Measurements from ENCODE around the gene PIGX. TPM values are rescaled to one million over a fixed set of nuclear protein-coding genes. Genes with fewer than 3 reads are reported as not detected.

The PIGX gene
- total and polyA plus RNA-seq, 2 of the 4 experiments (the other 2 are of a cell fraction): 9.4 to 14.5 TPM

DNA sequence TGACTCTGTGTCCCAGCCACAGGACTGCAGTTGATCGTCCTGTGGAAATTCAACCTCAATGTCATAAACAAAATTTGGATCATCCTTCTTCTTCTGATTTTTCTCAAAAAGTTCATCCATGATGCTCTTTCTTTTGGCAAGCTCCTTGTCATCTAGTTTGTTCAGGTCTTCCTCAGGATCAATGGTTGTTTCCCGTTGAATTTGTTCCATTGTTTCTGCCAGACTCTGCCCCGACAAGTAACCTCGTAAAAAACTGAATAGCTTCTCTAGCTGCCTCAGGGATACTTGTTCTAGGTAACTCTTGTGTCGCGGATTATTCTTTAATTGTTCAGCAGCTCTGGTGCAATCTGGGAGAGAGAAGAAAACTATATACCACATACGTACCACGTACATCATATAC lies 4.6 kb upstream of the PIGX start:
- in situ Hi-C loops (cut with MboI; ENCODE audit: low sequenced_read_pairs) (no loop called here), dilution Hi-C loops (cut with HindIII; ENCODE audit: low sequenced_read_pairs, unreplicated experiment) (no loop called here), intact Hi-C loops (cut with micrococcal nuclease) (no loop called here)
- TF ChIP-seq MXI1 (IDR thresholded peaks at IDR 0.05; ENCODE audit: borderline replicate concordance, low read depth, low read length) (no peak), MAZ (IDR thresholded peaks at IDR 0.05; ENCODE audit: borderline replicate concordance, low read depth, low read length) (no peak), MAFK (IDR thresholded peaks at IDR 0.05; ENCODE audit: low read depth, low read length) (no peak), FOS (IDR thresholded peaks at IDR 0.05; ENCODE audit: low read depth, low read length) (no peak), SMC3 (IDR thresholded peaks at IDR 0.05; ENCODE audit: low read depth, low read length) (no peak), RCOR1 (IDR thresholded peaks at IDR 0.05; ENCODE audit: insufficient replicate concordance, low read length) (no peak), RAD21 (IDR thresholded peaks at IDR 0.05; ENCODE audit: low read length) (no peak), BHLHE40 (IDR thresholded peaks at IDR 0.05; ENCODE audit: low read depth, low read length) (no peak), RFX5 (IDR thresholded peaks at IDR 0.05; ENCODE audit: low read depth, low read length) (no peak), CHD1 (IDR thresholded peaks at IDR 0.05; ENCODE audit: low read depth, low read length) (no peak), NFE2L2 (IDR thresholded peaks at IDR 0.05; ENCODE audit: low read depth, low read length) (no peak), POLR2A (IDR thresholded peaks at IDR 0.05; ENCODE audit: low read depth, low read length) (no peak), CEBPB (IDR thresholded peaks at IDR 0.05; ENCODE audit: low read depth, low read length) (no peak)
- TF ChIP-seq, protein P1, sequence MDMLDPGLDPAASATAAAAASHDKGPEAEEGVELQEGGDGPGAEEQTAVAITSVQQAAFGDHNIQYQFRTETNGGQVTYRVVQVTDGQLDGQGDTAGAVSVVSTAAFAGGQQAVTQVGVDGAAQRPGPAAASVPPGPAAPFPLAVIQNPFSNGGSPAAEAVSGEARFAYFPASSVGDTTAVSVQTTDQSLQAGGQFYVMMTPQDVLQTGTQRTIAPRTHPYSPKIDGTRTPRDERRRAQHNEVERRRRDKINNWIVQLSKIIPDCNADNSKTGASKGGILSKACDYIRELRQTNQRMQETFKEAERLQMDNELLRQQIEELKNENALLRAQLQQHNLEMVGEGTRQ (IDR thresholded peaks at IDR 0.05; ENCODE audit: low read depth, low read length): no peak
- TF ChIP-seq, protein P2, sequence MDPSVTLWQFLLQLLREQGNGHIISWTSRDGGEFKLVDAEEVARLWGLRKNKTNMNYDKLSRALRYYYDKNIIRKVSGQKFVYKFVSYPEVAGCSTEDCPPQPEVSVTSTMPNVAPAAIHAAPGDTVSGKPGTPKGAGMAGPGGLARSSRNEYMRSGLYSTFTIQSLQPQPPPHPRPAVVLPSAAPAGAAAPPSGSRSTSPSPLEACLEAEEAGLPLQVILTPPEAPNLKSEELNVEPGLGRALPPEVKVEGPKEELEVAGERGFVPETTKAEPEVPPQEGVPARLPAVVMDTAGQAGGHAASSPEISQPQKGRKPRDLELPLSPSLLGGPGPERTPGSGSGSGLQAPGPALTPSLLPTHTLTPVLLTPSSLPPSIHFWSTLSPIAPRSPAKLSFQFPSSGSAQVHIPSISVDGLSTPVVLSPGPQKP (IDR thresholded peaks at IDR 0.05; ENCODE audit: borderline replicate concordance, low read depth, low read length): no peak
- TF ChIP-seq, protein P3, sequence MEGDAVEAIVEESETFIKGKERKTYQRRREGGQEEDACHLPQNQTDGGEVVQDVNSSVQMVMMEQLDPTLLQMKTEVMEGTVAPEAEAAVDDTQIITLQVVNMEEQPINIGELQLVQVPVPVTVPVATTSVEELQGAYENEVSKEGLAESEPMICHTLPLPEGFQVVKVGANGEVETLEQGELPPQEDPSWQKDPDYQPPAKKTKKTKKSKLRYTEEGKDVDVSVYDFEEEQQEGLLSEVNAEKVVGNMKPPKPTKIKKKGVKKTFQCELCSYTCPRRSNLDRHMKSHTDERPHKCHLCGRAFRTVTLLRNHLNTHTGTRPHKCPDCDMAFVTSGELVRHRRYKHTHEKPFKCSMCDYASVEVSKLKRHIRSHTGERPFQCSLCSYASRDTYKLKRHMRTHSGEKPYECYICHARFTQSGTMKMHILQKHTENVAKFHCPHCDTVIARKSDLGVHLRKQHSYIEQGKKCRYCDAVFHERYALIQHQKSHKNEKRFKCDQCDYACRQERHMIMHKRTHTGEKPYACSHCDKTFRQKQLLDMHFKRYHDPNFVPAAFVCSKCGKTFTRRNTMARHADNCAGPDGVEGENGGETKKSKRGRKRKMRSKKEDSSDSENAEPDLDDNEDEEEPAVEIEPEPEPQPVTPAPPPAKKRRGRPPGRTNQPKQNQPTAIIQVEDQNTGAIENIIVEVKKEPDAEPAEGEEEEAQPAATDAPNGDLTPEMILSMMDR (conservative IDR thresholded peaks at IDR 0.05; ENCODE audit: low read depth, low read length): no peak
- Histone ChIP-seq H2BK15ac (ENCODE audit: low read depth, low read length) (no peak overlapping the region), H2BK5ac (ENCODE audit: low read depth, low read length, poor library complexity, severe bottlenecking) (no peak overlapping the region), H4K91ac (ENCODE audit: insufficient read depth, low read depth, low read length) (no peak overlapping the region), H3K56ac (ENCODE audit: extremely low read depth, insufficient read depth, low read length) (no peak overlapping the region), H3K27ac (ENCODE audit: insufficient read depth, low read length) (no peak overlapping the region), H2AFZ (replicated peaks; ENCODE audit: low read length, poor library complexity) (no peak overlapping the region), H3K9ac (ENCODE audit: low read depth, low read length) (no peak overlapping the region), H3K4me1 (ENCODE audit: control insufficient read depth, insufficient read depth, low read length) (no peaks in the 10 kb centered on the region), H3K23ac (ENCODE audit: low read depth, low read length) (no peak overlapping the region), H4K20me1 (ENCODE audit: insufficient read depth, low read length) (no peaks in the 10 kb centered on the region), H4K8ac (ENCODE audit: low read depth in 2 of 2, low read length in 2 of 2) (no peak overlapping the region), H3K9me1 (ENCODE audit: insufficient read depth, low read length) (no peaks in the 10 kb centered on the region), H3K36me3 (ENCODE audit: control insufficient read depth, insufficient read depth, low read length) (no peaks in the 10 kb centered on the region), H3K27me3 (ENCODE audit: control insufficient read depth, insufficient read depth, low read length) (no peaks in the 10 kb centered on the region), H3K18ac (ENCODE audit: low read depth, low read length) (no peak overlapping the region), H3K14ac (replicated peaks; ENCODE audit: low read depth, low read length) (no peak overlapping the region), H4K5ac (ENCODE audit: low read depth, low read length) (no peak overlapping the region), H3K4me3 (ENCODE audit: insufficient read depth, low read depth, low read length) (no peak overlapping the region), H3K4ac (ENCODE audit: low read depth, low read length) (no peak overlapping the region), H2AK5ac (ENCODE audit: low read depth, low read length) (no peak overlapping the region), H2BK20ac (ENCODE audit: low read depth, low read length) (no peak overlapping the region), H3K9me3 (ENCODE audit: control insufficient read depth, insufficient read depth, low read length) (no peaks in the 10 kb centered on the region), H3K4me2 (ENCODE audit: low read depth, low read length) (no peak overlapping the region), H2AK9ac (replicated peaks; ENCODE audit: low read depth, low read length, poor library complexity) (no peak overlapping the region), H3K79me1 (ENCODE audit: low read depth in 1 of 2, low read length in 2 of 2) (peaks cover 0 to 7% of the 10 kb centered on the region in 2 experiments; a peak in 1 of 4 replicates), H2BK120ac (ENCODE audit: low read depth, low read length) (no peak overlapping the region)
- CTCF ChIA-PET: interaction anchor here (0.8 kb wide), 1 partner anchor 11 kb away, joined by 3 read pairs; no protein-coding TSS in a partner anchor
- DNase-seq (no peak), ATAC-seq (ENCODE audit: low read depth) (no peak)
- WGBS, 2 experiments (ENCODE audit: extremely low coverage in 2 of 2, insufficient read length in 1 of 2): 83% methylated on average over 1 of the region's 8 CpGs; no CpG with 5 or more reads in 1 of the 2 experiments
- POLR2A ChIA-PET (ENCODE audit: unreplicated experiment): no interaction called here
- BruUV-seq (replicated peaks): no TSS peak
